Neuron (in vitro differentiated cells): ENCODE measurements around the gene ADAM19.

ENCODE experiments used
- H2AFZ ChIP-seq: one replicate; pipeline ENCODE4 v1.6.1; 2013; ENCODE audit warnings: low read depth, mild to moderate bottlenecking, inconsistent platforms, low read length, moderate library complexity
- H3K27me3 ChIP-seq: one replicate; pipeline ENCODE4 v1.6.1; 2013; ENCODE audit warnings: low read length; ENCODE audit not compliant: insufficient read depth
- H3K36me3 ChIP-seq: one replicate; pipeline ENCODE4 v1.6.1; 2013; ENCODE audit warnings: low read length; ENCODE audit not compliant: insufficient read depth
- H3K4me1 ChIP-seq: one replicate; pipeline ENCODE4 v1.6.1; 2013; ENCODE audit warnings: low read length; ENCODE audit not compliant: insufficient read depth
- H3K4me3 ChIP-seq: 2 replicates; pipeline ENCODE4 v1.5.1; 2013; ENCODE audit warnings: mild to moderate bottlenecking, low read length, moderate library complexity
- H3K9me3 ChIP-seq: one replicate; pipeline ENCODE4 v1.6.1; 2013; ENCODE audit warnings: low read length

ADAM19 gene

DNA sequence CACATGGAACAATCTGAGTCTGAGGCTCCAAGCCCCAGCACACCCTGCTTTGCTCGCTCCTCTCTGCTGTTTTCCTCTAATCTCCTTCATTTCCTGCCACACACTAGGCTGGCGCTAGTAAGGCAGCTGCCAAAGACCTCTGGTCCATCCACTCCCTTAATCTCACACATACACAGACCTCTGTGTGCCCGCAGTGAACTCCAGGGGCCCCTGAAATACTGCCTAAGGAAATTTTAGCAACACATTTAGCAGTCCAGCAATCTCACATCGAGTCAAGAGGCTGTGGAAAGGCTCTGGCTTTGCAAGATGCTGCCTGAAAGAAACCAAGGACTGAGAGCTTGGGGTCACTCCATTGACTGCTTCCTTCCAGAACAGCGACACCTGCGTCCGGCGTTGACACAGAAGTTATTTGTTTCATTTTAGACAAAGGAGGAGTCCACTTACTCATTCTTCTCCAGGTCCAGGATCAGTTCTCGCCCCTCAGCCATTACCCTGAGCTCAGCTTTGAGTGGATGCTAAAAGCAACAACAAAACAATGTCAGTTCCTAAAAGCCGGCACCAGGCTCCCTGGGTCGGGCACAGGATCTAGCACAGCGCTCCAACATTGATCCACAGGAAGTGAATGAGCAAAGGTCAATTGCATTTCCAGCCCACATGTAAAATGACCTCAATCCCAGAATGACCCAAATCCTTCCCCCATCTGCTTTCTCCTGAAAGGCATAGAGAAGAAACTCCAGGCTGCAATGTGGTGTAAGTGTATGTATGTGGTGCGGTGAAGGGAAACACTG, 11.5 kb downstream of the ADAM19 start:
- no peak overlapping the region for H3K4me3 ChIP-seq
- no peaks in the 10 kb centered on the region for H3K27me3 ChIP-seq
- peaks cover 9% of the 10 kb centered on the region for H3K4me1 ChIP-seq
- no peaks in the 10 kb centered on the region for H3K36me3 ChIP-seq
- no peaks in the 10 kb centered on the region for H3K9me3 ChIP-seq
- H2AFZ ChIP-seq: no peak overlapping the region

DNA sequence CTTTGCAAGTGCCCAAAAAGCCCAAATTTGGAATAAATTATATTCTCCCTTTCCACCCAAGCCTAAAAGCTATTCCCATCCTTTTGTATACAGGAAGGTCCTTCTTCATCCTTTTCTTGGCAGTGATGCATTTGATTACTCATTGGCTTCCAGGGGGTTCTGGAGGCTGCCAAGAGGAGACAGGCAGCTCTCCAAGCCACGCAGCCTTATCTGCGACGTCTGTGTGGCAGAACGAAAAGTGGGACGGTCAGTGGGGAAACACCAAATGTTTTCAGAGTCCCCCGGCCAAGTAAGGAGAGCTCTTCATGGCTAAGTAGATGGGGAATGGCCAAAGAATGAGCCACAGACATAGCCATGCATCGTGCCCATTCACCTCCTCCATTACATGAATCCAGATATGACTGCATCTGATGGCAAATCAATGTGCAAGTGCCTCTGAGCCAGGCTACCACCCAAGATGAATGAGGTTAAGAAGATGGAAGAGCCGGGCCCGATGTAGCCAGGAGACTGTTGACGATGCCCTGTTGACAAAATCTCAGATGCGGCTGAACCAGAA, 12.1 kb downstream of the ADAM19 start:
- Histone ChIP-seq H3K9me3 (no peaks in the 10 kb centered on the region), H3K4me3 (no peak overlapping the region), H3K36me3 (no peaks in the 10 kb centered on the region), H2AFZ (no peak overlapping the region), H3K27me3 (no peaks in the 10 kb centered on the region), H3K4me1 (peaks cover 9% of the 10 kb centered on the region)

DNA sequence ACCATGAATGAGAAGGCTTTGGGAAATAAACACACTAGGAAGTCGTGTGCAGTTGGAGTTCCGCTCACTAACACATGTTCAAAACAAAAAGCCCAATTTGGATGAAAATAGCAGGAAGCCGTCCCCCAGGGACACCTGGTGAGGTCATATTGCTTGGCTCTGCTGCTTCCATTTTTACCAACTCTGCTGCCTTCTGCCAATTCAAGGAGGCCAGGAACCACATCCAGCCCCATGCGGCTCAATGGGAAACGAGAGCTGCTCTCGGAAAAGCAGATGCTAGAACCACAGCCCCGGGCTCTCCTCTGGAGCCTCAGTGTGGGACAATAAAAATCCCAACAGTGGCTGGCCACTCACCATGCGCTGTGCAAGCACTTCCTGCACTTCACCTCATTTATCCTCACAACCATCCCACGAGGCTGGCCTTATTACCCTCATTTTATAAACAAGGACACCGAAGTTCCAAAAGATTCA, 13.4 kb downstream of the ADAM19 start:
- no peaks in the 10 kb centered on the region for H3K9me3 ChIP-seq
- no peaks in the 10 kb centered on the region for H3K27me3 ChIP-seq
- H3K36me3 ChIP-seq: no peaks in the 10 kb centered on the region
- H3K4me1 ChIP-seq: peaks cover 9% of the 10 kb centered on the region
- H3K4me3 ChIP-seq: no peak overlapping the region
- H2AFZ ChIP-seq: no peak overlapping the region

DNA sequence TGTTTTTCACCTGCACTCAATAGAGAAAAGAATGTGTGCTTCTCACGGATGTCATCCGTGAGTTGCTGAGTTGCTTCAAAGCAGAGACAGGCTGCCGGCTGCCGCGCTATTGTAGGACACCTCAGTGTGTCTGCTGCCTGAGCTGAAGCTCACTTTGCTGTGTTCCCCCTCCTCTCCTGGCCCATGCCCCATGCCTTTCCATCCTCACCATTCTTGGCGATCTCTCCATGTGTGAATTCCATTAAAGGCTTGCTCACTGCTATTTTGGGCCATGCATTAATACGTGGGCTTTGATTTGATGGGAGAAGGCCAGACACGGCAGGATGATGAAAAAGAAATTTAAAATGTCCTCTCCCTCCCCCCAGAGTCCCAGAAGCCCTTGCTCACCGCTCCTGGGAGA, 14.5 kb downstream of the ADAM19 start:
- H3K27me3 ChIP-seq: no peaks in the 10 kb centered on the region
- peaks cover 9% of the 10 kb centered on the region for H3K4me1 ChIP-seq
- no peaks in the 10 kb centered on the region for H3K9me3 ChIP-seq
- no peak overlapping the region for H3K4me3 ChIP-seq
- H2AFZ ChIP-seq: no peak overlapping the region
- no peaks in the 10 kb centered on the region for H3K36me3 ChIP-seq

DNA sequence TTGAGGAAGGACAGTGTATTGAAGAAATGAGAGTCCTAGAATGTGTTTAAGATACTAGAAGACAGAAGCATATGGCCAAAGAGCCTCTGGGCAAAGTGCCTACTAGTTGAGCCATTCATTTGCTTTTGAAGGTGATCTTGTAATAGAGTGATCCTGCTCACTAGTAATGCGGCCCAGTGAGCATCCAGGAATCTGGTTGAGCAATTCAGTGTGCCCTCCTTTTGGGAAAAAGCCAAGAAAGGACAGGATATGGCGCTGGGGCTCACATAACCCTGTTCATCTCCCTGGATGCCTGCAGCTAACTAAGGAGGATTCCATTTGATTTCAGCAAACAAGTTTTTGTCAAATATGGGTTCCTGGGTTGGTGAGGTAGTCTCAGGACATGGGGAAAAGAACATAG, 16.3 kb downstream of the ADAM19 start:
- peaks cover 9% of the 10 kb centered on the region for H3K4me1 ChIP-seq
- no peaks in the 10 kb centered on the region for H3K36me3 ChIP-seq
- H3K9me3 ChIP-seq: no peaks in the 10 kb centered on the region
- H2AFZ ChIP-seq: no peak overlapping the region
- no peak overlapping the region for H3K4me3 ChIP-seq
- no peaks in the 10 kb centered on the region for H3K27me3 ChIP-seq

DNA sequence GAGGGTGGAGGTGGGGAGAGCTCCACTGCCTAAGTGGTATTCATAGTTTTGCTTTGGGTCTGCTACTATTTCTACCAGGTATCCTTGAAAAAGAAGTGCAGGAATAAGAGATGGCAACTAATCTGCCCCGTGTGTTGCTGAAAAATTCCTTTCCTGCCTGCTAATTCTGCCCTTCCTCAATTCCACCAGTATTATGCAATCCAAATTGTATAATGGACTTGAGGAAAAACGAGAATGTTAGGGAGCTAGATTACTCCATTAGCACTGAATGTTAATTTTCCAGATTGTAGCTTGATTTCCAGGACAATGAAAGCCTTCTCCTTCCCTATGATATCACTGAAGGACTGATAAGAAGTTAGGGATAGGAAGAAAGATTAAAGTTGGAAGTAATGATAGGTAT, 16.9 kb downstream of the ADAM19 start:
- no peaks in the 10 kb centered on the region for H3K27me3 ChIP-seq
- no peaks in the 10 kb centered on the region for H3K36me3 ChIP-seq
- H2AFZ ChIP-seq: no peak overlapping the region
- peaks cover 9% of the 10 kb centered on the region for H3K4me1 ChIP-seq
- H3K9me3 ChIP-seq: no peaks in the 10 kb centered on the region
- no peak overlapping the region for H3K4me3 ChIP-seq

DNA sequence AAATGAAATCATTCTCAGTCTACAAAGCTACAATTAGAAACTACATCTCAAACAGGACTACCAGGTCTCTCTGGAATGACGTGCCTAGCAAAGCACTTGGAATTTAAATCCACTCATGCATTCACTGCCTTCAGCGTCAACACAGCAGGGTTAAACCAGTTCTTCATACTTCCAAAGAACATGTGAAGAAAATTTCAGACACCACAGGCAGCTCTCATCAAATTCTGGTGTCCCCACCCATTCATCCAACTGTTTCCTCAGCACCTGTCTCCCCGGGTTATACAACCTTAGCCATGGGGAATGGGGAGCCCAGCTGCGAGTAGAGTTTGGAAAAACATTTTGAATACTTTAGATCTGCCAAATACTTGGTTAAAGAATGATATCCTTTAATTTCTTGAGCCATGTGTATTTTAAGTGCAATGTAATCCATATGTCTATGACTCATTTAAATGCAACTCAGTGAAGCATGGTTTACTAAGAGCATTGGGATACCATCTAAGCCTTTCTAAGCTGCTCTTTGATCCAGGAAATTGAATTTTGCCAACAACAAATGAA, 17.5 kb downstream of the ADAM19 start:
- Histone ChIP-seq H3K4me3 (no peak overlapping the region), H3K27me3 (no peaks in the 10 kb centered on the region), H3K4me1 (peaks cover 9% of the 10 kb centered on the region), H3K9me3 (no peaks in the 10 kb centered on the region), H3K36me3 (no peaks in the 10 kb centered on the region), H2AFZ (no peak overlapping the region)

DNA sequence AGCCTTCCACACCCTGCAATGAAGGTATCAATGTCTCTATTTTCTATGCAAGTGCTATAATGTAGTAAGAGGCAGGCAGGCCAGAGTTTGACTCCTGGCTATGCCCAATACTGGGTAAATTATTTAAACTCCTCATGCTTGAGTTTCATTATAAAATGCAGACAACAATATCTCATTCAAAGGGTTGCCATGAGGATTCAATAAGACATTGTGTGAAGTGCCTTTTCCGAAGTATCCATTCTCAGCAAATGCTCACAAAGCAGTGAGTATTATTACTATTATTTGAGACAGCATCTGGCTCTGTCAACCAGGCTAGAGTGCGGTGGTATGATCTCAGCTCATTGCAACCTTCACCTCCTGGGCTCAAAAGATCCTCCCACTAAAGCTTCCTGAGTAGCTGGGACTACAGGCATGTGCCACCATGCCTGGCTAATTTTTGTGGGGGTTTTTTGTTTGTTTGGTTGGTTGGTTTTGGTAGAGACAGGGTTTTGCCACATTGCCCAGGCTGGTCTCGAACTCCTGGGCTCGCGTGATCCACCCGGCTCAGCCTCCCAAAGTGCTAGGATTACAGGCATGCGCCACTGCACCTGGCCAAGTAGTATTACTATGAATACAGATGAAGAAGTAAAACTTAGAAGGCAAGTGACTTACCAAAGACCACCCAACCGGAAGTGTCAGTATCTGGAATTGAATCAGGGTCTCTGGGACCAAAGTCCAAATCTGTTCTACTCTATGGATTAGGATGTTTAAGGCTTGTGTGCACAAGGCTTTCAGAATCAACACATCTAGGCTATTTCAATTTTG, 18.8 kb downstream of the ADAM19 start:
- H3K9me3 ChIP-seq: no peaks in the 10 kb centered on the region
- no peaks in the 10 kb centered on the region for H3K27me3 ChIP-seq
- no peak overlapping the region for H3K4me3 ChIP-seq
- no peak overlapping the region for H2AFZ ChIP-seq
- peaks cover 9% of the 10 kb centered on the region for H3K4me1 ChIP-seq
- H3K36me3 ChIP-seq: no peaks in the 10 kb centered on the region

DNA sequence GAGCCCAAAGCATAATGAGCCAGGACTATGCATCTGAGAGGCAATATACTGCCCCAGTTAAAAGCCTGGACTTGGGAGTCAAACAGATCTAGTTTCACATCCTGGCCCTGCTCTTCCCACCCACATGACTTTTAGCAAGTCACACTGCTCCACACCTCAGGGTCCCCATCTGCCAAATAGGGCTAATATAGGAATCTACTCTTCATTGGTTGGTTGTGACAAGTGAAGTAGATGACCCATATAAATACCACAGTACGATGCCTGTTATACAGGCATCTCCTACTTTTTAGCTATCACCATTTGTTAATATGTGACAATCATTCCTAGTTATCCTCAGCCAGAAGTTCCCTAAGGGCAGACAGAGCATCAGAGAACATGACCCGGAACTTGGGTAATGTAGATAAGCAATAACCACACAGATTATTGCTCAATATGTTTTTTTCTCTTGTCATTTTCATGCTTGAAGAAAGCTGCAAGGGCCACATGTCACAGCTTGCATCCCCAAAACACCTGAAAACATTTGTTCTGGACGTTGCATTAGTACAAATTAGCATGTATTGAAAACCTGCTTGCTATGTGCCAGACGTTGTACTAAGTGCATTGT, 20.4 kb downstream of the ADAM19 start:
- Histone ChIP-seq H3K36me3 (no peaks in the 10 kb centered on the region), H3K9me3 (no peaks in the 10 kb centered on the region), H2AFZ (no peak overlapping the region), H3K4me3 (no peak overlapping the region), H3K27me3 (no peaks in the 10 kb centered on the region), H3K4me1 (no peaks in the 10 kb centered on the region)

DNA sequence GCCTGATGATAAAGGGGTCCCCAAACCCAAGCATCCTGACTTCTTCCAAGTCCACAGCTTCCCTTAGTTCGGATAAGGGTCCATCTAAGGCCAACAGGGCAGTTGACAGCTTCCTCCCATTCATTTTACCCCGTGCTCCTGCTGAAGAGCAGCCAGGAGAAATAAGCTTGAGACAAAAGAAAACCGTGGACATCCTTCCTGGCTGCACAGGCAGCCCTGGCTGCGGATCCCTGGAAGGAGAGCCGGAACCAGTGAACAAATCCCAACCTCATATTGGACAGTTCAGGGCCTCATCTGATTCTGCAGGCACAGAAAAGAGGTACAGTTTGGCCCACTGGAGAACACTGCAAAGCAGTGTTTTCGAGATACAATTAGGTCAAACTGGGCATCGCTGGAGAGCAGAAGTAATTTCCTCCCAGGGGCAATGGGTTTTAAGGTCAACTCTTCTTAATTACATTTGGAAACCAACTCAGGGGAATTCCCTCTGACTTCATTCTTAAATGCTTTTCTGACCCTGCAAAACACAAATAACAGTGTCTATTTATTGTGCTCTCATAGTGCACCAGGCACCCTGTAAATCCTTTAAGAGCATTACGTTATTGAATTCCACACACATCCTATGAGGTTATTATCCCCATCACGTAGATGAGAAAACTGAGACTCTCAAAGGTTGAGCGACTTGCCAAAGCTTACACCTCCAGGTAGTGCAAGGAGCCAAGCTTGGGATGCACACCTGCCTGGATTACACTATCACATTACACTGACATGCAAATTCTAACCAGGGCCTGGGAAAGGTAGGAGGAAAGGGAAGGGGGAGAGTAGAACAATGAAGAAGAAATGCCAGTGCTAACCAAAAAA, 21.2 kb downstream of the ADAM19 start:
- Histone ChIP-seq H3K9me3 (no peaks in the 10 kb centered on the region), H3K36me3 (no peaks in the 10 kb centered on the region), H2AFZ (no peak overlapping the region), H3K27me3 (no peaks in the 10 kb centered on the region), H3K4me3 (no peak overlapping the region), H3K4me1 (no peaks in the 10 kb centered on the region)

DNA sequence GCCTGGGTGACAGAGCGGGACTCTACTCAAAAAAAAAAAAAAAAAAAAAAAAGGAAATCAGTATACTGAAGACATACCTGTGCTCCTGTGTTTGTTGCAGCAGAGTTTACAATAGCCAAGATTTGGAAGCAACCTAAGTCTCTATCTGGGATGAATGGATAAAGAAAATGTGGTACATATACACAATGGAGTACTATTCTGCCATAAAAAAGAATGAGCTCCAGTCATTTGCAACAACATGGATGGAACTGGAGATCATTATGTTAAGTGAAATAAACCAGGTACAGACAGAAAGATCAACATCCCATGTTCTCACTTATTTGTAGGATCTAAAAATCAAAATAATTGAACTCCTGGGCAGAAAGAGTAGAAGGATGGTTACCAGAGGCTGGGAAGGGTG, 22.9 kb downstream of the ADAM19 start:
- H3K9me3 ChIP-seq: no peaks in the 10 kb centered on the region
- H2AFZ ChIP-seq: no peak overlapping the region
- H3K36me3 ChIP-seq: no peaks in the 10 kb centered on the region
- no peak overlapping the region for H3K4me3 ChIP-seq
- H3K27me3 ChIP-seq: no peaks in the 10 kb centered on the region
- H3K4me1 ChIP-seq: no peaks in the 10 kb centered on the region

DNA sequence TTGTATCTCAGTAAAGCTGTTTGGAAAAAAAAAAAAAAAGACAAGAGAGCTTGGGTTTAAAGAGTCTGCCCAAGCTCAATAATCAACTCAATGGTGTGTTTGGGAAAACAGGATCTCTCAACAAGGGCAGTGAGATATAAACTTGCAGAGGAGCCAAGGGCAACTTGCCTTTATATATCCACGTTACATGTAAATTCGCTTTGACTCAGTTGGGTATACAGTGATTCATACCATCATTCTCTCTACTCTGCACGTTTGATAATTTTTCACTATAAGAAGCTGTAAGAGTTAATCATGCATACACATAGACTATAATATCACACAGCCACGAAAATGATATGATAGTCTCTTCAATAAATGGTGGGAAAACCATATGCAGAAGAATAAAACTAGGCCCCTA, 24.9 kb downstream of the ADAM19 start:
- Histone ChIP-seq H3K4me3 (no peak overlapping the region), H3K9me3 (no peaks in the 10 kb centered on the region), H3K36me3 (no peaks in the 10 kb centered on the region), H2AFZ (no peak overlapping the region), H3K27me3 (no peaks in the 10 kb centered on the region), H3K4me1 (peaks cover 9% of the 10 kb centered on the region)
